ENCODE results near the gene MVB12B.

The MVB12B gene

DNA sequence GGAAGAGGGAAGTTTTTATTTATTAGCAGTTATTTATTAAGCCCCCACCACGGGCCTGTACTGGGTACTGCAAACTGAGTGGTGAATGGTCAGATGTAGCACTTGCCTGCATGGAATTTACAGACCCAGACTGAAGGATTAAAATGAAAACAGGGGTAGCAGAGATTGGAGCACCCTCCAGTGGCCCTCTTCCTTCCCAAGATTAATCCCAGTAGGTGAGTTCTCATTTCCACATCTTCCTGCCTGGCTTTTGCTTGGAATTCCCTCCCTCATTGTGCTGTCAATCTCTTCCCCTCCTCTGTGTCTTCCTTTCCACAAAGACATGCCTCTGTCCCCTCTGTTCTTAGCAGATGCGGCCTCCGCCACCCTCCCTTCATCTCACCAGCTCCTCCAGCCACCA lies 39.2 kb downstream of the MVB12B start:
- no peak for DNase-seq

DNA sequence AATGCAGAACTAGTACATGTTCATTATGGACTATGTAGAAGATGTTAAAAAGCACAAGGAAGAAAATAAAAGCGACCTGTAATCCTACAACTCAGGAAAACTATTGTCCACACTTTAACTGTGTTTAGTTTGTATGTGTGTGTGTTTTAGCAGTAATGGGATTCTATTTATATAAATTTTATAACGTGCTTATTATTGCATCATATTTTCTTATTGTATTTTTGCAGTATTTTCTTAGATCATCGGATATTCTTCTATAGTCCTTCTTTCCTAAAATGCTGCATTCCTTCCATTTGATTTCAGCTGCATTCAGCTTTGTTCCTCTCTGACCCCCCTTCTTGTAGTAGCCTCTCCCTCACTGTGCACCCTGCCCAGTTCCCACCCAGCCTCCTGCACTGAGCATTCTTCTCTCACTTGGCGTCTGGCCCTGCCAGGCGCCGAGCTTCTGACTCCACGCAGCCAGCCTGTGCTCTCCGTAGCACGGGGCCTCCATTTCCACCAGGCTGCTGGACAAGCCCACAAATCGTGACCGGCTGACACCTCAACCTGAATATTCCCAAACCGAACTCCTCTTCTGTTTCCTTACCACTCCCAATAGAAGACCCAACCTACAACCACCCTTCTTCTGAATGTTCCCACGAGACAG lies 39.9 kb downstream of the MVB12B start:
- no peak for DNase-seq

DNA sequence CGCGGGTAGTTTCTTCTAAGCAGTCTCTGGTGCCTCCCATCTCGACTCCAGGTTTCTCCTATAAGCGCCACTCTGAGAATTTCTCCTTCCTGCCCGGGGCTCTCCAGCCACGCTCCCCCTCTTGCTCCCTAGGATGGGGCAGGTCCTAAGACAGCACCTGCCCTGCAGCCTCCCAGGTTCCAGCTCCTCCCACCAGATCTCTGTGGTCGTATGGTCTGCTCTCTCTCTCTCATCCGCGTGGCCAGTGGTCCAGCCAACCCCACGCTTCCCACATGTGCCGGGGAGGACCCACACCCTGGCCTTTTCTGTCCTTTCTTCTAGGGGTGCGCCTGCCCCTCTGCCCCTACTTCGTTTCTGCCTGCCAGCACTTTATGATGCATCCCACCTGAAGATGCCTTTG lies 40.5 kb downstream of the MVB12B start:
- no peak for DNase-seq

DNA sequence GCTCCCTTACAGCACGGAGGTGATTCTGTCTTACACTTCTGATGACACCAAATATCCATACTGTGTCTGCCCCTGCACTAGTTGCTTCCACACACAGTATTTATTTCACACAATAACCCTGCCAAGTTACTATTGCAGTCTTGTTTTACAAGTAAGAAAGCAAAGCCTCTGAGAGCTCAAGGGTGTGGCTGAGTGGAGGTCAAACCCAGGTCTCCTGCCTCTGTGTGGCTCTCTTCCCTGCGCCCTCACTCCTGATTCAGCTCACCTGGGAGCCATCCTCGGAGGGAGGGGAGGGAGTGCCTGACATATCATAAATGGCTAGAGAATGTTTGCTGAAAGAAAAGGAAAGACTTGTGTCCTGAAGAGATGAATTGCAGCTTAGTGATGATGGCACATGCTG lies 41.0 kb downstream of the MVB12B start:
- no peak for DNase-seq

DNA sequence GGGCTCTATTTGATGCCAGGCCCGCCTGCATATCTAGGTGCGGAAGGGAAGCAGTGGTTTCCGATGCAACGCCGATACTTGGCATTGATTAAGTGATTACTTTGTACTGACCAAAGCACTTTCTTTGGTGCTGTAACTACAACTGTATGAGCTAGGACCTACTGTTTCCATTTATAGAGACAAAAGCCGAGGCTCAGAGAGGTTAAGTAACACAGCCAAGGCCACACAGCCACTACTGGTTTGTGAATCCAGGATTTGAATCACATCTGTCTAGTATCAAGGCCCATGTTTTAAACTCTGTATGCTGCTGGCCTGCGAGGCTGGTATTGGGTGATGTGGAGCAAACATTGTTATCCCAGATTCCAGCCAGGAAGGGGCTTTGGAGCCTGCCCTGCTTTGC lies 41.4 kb downstream of the MVB12B start:
- no peak for DNase-seq

DNA sequence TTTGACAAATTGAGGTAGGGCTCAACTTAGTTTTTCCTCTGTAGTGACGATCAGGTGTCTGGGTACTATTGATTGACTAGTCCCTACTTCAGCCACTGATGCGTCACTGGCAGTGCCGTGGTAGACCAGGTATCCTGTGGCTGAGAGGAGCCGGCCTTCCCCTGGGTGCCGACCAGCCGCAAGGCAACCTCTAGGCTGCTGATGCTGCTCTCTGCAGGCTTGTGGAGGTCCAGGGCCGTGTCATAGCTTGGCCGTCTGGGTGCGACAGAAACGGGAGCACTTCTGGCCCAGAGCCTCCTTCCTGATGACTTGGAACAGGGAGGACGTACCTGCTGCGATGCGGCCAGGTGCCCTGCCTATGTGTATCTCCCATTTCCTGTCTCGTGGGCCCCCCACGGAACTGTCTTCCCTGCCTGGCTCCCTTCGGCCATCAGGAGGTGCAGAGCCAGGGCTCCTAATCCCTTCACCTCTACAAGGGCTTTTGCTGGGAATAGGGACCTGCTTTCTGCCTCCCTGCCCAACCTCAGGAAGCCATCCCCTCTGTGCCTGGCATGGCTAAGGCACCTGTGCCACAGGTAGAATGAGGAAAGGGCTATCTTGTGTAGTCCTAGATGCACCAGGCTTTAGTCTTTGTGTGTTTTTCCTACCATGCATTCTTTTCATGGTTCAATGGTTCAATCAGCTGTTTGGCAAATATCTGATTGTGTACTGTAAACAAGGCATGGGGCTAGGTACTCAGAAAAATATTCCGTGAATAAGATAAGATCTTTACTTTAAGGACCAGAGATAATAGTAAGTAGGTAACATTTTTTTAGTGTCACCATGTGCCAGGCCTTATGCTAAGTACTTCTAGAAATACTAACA lies 44.6 kb downstream of the MVB12B start:
- DNase-seq = no peak

DNA sequence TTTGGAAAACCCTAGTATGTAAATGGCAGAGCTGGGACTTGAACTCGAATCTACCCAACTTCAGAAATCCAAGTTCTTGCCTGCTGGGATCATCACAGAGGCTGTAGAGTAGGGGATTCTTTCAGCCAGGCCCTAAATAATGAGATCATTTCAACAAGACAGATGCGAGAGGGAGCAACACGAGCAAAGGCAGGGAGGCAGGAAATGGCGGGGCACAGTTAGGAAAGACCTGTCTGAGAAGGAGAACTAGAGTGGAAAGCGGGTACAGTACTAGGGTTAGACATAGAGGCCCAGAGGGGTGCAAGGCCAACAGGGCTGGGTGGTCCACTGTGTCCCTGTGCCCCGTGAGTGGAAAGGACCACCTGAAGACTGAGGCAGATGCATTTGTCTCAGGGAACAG lies 46.1 kb downstream of the MVB12B start:
- peak; percentile 18 for DNase-seq

DNA sequence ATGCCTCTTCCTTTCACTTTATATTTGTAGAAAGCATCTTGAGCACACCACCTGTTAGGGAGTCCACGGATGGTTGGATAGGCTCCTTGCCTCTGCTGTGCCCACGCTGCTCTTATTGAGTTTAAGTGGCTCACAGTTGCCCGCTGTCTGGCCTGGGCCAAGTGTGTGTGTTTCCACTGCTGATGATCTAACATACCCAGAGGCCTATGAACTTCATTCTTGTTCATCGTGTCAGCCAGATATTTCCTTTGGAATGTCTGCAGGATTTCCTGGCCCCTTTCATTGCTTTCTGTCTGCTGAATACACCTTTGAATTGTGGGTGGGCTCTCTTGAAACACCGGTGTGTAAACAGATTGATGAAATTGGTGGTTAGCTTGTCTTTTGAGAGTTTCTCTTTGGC lies 46.6 kb downstream of the MVB12B start:
- peak; percentile 68 for DNase-seq

DNA sequence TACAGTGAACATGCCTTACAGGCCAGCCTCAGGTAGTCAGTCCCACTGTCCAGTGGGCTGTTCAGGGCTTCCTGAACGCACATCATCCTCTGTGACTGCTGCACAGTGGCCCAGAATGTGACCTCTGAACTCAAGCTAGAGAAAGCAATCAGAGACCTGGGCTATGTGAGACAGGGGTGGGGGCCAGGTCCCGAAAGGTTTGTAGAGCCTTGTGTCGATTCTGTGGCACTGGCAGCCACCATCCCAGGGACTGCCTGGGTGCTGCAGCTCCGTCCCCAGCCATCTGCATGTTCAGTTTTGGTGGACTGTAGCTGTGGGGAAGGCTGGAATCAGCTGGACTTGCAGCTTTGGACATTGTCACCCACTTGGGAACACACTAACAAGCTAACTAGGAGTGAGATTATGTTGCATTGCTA lies 47.7 kb downstream of the MVB12B start:
- no peak for DNase-seq

DNA sequence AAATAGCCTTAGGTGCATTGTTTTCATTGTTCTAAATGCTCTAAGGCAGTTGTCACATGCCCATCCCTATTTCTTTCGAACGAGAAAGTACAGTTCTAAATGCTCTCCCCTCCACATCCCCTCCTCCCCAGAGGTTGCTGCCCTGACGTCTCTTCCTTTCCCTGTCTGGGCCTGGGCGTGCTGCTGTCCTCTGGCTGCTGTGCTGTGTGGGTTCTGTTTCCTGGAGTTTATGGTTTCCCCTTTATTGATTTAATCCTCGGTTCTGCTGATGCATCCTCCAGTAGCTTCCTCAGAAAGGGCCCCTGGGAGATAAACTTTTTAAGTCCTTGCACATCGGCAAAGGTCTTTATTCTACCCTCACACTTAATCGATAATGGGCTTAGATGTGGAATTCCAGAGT lies 48.8 kb downstream of the MVB12B start:
- peak; percentile 33 for DNase-seq

DNA sequence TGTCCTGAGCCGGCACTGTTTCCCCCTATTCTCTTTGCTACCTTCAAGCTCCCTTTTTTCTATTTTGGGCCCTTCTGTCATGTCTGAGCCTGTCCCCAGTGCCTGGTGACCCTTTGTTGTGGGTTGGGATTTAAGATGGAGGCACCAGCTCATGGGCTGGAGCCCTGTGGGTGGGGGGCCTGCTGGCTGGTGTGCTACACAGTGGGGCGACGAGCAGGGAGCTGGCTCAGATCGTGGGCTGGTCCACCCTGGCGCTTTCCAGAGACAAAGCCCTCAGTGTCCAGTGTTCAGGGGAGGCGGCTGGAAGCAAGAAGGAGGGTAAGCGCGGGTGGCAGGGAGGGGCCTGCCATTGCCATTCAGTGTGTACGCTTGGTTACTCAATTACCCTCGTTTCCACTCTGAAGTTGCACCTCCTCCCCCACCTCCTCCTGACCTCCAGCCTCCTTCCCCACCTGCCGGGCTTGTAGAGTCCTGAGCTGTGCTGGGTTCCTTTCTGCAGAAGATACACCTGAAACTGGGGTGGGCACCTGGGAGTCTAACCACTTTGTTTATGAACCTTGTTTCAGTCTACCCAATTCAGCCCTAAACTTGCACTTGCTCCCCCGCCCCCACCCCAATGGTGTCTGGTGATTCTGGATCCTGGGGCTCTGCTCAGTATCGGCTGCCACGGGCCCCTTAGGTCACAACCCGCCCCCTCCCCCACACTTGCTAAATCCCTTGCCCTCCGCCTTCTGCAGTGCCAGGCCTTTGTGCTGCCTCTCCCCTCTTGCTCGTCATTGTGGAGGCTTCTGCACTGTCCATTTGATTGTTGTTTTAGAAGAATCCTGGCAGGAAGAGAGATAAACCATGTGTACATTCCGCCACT lies 49.9 kb downstream of the MVB12B start:
- no peak for DNase-seq

DNA sequence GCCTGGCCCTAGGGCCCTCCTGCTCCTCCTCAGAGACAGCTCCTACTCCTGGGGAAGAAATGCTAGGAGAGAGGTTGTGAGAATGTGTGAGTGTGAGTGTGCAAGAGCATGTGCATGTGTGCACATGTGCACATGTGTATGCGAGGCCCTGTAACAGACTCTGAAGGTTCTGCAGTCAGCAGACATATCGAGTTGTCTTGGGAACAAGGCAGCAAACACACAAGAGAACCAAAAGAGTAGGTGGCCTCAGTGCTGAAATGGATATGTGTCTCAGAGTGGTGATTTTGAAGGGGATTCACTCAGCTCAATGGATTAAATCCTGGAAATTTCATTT lies 50.5 kb downstream of the MVB12B start:
- no peak for DNase-seq

DNA sequence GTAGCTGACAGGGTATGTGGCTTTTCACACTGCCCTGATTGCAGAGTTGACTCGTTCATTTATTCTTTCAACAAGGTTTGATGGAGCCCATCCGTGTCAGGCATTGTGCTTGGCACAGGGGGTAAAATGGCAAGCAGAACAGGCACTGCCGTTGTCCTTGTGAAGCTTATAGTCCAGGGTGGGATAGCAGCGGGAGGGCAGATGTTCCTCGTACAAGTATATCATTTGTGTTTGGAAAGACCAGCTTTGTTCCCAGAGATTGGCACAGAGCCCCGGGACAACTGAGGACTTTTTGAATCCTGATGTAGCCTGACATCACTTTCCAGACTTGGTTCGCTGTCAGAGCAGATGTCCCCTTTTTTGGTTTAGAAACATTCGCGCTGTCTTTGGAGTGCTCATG lies 50.9 kb downstream of the MVB12B start:
- no peak for DNase-seq

DNA sequence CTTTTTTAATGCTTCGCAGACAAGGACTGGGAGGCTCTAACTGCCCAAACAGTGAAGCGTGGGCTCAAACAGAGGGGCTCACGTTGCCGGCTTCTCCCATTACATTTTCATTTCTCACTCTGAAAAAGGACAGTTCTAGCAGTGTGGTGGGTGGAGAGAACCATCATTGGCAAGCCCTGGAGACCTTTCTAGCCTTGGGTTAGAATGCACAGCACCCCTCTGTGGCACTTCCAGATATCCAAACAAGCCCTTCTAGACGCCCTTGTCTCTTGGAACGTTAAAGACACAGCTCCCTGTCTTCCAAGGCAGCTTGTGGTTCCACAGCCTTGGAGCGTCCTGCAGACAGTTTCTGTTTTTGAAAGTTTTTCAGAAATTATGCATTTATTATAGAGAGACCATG lies 52.1 kb downstream of the MVB12B start:
- DNase-seq = no peak

DNA sequence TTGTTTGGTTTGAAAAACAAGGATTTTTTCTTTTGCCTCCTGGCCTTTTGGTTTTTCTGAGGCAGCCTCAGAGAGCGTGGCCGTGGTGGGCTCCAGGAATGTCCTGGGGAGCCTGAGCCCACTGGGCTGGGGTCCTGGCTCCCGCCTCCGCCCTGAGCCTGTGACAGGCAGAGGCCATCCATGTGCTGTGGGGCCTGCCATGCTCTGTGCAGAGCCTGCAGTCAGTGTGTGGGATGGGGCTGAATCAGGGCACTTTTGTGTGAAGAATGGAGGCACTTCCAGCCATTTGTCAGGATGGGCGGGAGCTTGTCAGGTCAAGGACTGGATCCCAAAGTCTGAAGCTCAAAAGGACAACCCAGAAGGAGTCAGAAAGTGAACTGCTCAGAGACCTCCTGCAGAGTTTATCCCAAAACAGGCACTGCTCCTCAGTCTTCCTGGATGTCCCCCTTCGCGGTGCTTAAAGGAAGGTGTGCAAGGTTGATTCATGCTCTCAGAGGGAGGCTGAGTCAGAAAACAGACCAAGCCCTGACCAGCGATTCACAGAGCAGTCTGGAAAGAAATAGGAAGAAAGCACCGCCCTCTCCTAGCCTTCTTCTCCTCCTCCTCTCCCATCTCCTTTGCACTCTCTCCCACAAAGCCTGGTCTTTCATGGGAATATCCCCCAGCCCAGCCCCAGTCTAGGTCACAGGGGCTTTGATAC lies 53.2 kb downstream of the MVB12B start:
- peak; percentile 23 for DNase-seq

DNA sequence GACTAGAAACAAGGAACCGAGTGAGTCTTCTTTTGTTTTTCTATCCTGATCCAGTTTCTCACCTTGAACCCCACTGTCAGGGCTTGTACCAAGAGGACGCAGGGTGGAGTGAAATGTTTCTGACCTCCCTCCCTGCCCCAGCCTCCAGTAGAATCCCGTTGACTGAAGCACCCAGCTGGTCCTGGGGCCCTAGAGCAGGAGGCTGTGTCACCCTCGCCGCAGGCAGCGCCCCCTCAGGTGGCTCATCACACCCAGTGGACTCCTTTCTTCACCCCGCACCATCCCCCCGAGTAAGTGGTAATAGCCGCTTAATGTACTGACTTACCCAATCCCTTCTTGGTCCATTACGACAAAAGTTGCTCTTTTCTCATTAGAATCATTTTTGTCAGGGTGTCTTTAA lies 53.8 kb downstream of the MVB12B start:
- no peak for DNase-seq

DNA sequence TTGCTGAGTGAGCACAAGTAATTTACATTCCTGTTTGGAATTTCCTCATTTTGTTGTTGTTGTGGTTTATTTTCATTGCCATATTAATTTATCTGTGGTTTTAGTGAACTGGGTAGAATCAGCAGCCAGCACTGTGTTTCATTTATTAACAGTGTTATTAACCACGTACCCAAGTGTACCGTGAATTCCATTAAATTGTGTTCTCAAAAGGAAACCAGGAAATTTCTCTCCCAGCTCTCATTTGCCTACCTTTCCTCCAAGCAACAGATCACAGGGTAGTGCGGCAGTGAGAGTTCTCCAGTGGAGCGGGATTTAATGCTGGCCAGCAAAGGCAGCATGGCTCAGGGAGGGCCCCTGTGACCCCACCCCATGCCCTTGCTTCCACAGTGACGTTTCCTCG lies 54.6 kb downstream of the MVB12B start:
- DNase-seq = no peak

DNA sequence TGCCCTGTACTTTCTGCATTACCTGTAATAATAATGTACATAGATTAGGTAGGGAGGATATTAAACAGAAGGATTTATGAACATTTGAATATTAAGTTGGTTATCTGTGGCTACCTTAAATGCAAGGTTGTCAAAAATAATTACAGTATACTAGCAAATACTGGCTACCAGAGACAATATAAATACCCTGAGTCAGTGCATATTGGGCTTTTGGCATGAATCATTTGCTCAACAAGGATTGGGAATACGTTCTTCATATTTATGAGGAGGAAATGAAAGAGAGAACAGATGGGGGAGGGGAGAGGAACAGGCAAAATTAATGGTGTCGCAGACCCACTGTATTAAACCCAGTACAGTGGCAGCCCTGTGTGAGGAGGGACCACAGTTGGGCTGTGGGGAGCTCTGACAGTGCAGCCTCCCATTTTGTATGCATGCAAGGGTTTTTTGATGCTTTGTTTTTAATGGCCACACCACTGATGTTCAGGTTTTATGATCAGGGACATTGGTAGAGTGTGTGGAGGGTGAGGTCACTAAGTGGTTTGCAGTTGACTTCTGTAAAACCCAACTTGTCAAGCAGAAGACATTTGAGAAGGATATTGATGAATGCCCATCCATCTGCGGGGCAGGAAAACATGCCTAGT lies 56.9 kb downstream of the MVB12B start:
- DNase-seq = no peak

DNA sequence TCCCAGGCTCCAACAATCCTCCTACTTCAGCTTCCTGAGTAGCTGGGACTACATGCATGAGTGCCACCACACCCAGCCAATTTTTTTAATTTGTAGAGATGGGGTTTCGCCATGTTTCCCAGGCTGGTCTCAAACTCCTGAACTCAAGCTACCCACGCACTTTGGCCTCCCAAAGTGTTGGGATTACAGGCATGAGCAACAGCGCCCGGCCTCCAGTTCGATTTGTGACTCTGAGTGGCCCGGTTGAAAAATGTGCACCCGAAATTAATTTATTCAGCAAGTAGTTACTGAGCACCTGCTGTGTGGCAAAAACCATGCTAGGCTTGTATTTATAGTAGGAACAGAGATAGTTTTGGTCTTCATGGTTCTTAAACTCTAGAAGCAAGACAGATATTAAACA lies 58.3 kb downstream of the MVB12B start:
- DNase-seq = no peak

DNA sequence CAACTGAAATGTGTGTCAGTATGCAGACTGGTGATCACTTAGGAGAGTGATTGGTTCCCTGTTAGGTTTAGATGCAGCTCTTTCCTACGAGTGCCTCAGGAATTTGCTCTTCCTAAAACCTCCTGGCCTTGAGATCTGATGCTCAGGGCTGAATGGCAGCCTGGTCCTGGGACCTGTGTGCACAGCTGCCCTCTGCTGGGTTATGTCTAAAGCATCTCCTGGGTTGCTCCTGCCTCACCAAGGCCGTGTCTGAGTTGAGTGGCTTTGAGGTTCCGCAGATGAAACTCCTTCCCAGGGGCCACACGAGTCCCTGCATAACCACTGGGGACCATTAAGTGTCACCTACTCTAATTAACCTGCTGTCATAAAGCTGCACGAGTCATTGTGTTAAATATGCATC lies 59.5 kb downstream of the MVB12B start:
- DNase-seq = no peak

DNA sequence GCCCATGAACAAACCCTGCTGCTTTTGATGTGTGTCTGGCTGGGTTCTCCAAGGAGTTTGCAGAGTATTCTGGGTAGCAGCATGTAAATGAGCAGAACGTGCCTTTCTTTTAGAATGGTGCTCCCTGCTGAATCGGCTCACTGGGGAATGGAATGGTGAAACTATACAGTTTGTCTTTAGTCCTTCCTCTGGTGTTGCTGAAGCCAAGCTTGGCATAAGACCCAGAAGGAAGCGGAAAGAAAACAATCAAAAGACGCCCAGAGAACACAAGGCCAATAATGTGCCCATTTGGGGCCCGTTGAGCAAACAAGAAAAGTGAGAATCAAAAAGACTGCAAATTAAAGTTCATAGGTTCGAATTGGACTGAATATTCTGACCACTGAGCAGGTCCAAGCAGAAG lies 60.1 kb downstream of the MVB12B start:
- no peak for DNase-seq

DNA sequence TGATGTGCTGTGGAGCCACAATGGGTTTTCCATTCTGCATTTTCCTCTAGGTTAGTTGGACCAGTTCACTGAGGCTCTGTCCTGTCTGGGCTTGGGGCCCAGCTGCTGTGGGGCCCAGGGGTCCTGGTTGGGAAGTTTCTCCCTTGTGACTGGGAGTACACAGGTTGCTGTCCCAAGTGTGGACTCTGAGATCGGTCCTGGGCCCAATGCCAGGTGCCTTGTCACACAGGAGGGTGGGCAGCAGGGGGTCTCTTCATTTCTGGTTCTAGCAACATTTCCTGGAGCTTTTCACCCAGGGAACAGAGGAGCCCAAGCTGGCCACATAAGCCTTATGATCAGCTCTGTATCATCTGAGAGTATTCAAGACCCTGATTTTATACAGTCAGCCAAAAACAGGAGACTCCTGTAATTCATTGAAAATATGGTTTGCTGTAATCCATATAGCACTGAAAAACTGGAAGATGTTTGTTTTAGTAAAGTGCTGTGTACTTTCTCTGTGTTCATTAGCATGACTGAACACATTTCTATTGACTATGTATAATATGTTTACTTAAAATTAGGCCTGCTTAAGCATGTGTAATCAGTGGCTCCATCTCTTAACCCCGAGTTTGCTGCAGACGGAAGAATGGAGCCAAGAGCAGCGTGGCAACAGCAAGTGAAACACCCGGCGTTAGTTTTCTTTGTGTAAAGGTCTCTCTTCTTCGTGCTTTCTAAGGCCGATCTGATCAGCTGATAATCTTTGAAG lies 62.5 kb downstream of the MVB12B start:
- no peak for DNase-seq
